Liver (tissue), 3 donors: ENCODE measurements around the gene IGF2BP2.

Experiments used
- CTCF ChIP-seq: fragments of 150-350 bp; IDR thresholded peaks from 2 replicates; pipeline ENCODE4 v1.5.1; 2017; ENCODE audit warnings: improper control_type of control experiment, low read depth, low read length; ENCODE audit not compliant: missing input control
- FOXA1 ChIP-seq: IDR thresholded peaks from 2 replicates; pipeline ENCODE4 v1.6.1; 2016; ENCODE audit warnings: antibody characterized with exemption
- GABPA ChIP-seq, 2 donors: IDR thresholded peaks in 1 of 2; conservative IDR thresholded peaks in 1 of 2; 2 replicates each; pipeline ENCODE4 v1.6.1; 2016; ENCODE audit warnings: antibody characterized with exemption in 2 of 2, mild to moderate bottlenecking in 1 of 2, moderate library complexity in 1 of 2
- JUND ChIP-seq, 2 donors: IDR thresholded peaks; 2 replicates each; pipeline ENCODE4 v1.6.1; 2016; ENCODE audit warnings: antibody characterized with exemption in 2 of 2
- MAX ChIP-seq: IDR thresholded peaks from 2 replicates; pipeline ENCODE4 v1.6.1; 2016; ENCODE audit warnings: antibody characterized with exemption
- RAD21 ChIP-seq, 2 donors: IDR thresholded peaks; 2 replicates each; pipeline ENCODE4 v1.6.1; 2016; ENCODE audit warnings: antibody characterized with exemption in 2 of 2, mild to moderate bottlenecking in 2 of 2
- REST ChIP-seq: IDR thresholded peaks from 2 replicates; pipeline ENCODE4 v1.6.1; 2016; ENCODE audit warnings: antibody characterized with exemption, mild to moderate bottlenecking
- RXRA ChIP-seq, 2 donors: IDR thresholded peaks; 2 replicates each; pipeline ENCODE4 v1.6.1; 2017 to 2018; ENCODE audit warnings: antibody characterized with exemption in 2 of 2, mild to moderate bottlenecking in 1 of 2
- SP1 ChIP-seq: IDR thresholded peaks from 2 replicates; pipeline ENCODE4 v1.6.1; 2018; ENCODE audit warnings: antibody characterized with exemption, mild to moderate bottlenecking
- TAF1 ChIP-seq: conservative IDR thresholded peaks from 2 replicates; pipeline ENCODE4 v1.6.1; 2016; ENCODE audit warnings: antibody characterized with exemption, mild to moderate bottlenecking
- YY1 ChIP-seq: IDR thresholded peaks from 2 replicates; pipeline ENCODE4 v1.6.1; 2016; ENCODE audit warnings: antibody characterized with exemption, mild to moderate bottlenecking
- ZBTB33 ChIP-seq: IDR thresholded peaks from 2 replicates; pipeline ENCODE4 v1.6.1; 2016; ENCODE audit warnings: antibody characterized with exemption
- donor health status: healthy.
- donor health status: healthy.

- TF ChIP-seq RAD21 (IDR thresholded peaks at IDR 0.05), result no peak
- no peak for TF ChIP-seq CTCF
- TF ChIP-seq JUND (IDR thresholded peaks at IDR 0.05), result no peak
- no peak for TF ChIP-seq REST
- TF ChIP-seq MAX, result no peak
- no peak for TF ChIP-seq ZBTB33
- no peak for TF ChIP-seq TAF1
- no peak for TF ChIP-seq GABPA (IDR thresholded peaks at IDR 0.05 in 1 of 2, conservative IDR thresholded peaks at IDR 0.05 in 1 of 2)
- TF ChIP-seq YY1, result no peak
- TF ChIP-seq SP1, result no peak
- no peak for TF ChIP-seq RXRA (IDR thresholded peaks at IDR 0.05)
- TF ChIP-seq FOXA1, result no peak
Observed at GRCh38 chr3:185629554-185630181, 195.2 kb downstream of the IGF2BP2 start.
